ENCODE results near the gene ELMO2. TPM values are rescaled to one million over a fixed set of nuclear protein-coding genes. Genes with fewer than 3 reads are reported as not detected.

ELMO2 gene
- total RNA-seq, 1 donor from 2014 or later = 35.6 TPM

- H3K36me3 Mint-ChIP-seq (ENCODE audit: low read depth, unreplicated experiment) = peaks cover 64% of the 10 kb centered on the region
- TF ChIP-seq CTCF (IDR thresholded peaks at IDR 0.05; ENCODE audit: unreplicated experiment) = no peak
Observed at GRCh38 chr20:46367234-46367633, 39.2 kb downstream of the ELMO2 start.

GRCh38 chr20:46366826-46367225 is 39.6 kb downstream of the ELMO2 start:
- peak overlapping the region; percentile 42 for H3K4me3 Mint-ChIP-seq (ENCODE audit: unreplicated experiment)
- DNase-seq (ENCODE audit: low spot score) = no peak
- peaks cover 60% of the 10 kb centered on the region for H3K36me3 Mint-ChIP-seq (ENCODE audit: low read depth, unreplicated experiment)
- peaks cover 30% of the 10 kb centered on the region for H3K4me1 Mint-ChIP-seq (ENCODE audit: unreplicated experiment)
- H3K9me3 Mint-ChIP-seq (ENCODE audit: unreplicated experiment) = no peaks in the 10 kb centered on the region
- peaks cover 13% of the 10 kb centered on the region for H3K27me3 Mint-ChIP-seq (ENCODE audit: unreplicated experiment)
- peak overlapping the region; percentile 75 for H3K27ac Mint-ChIP-seq (ENCODE audit: unreplicated experiment)
- no peak for TF ChIP-seq CTCF (IDR thresholded peaks at IDR 0.05; ENCODE audit: unreplicated experiment)

More at GRCh38 chr20:46367234-46367633, 39.2 kb downstream of the ELMO2 start:
- Mint-ChIP-seq H3K27ac (ENCODE audit: unreplicated experiment) (no peak overlapping the region), H3K4me3 (ENCODE audit: unreplicated experiment) (no peak overlapping the region), H3K9me3 (ENCODE audit: unreplicated experiment) (no peaks in the 10 kb centered on the region), H3K27me3 (ENCODE audit: unreplicated experiment) (peaks cover 13% of the 10 kb centered on the region), H3K4me1 (ENCODE audit: unreplicated experiment) (peaks cover 28% of the 10 kb centered on the region)
- DNase-seq (ENCODE audit: low spot score) = no peak

GRCh38 chr20:46365487-46366220 is 40.8 kb downstream of the ELMO2 start:
- no peak for DNase-seq (ENCODE audit: low spot score)
- Mint-ChIP-seq H3K9me3 (ENCODE audit: unreplicated experiment) (no peaks in the 10 kb centered on the region), H3K36me3 (ENCODE audit: low read depth, unreplicated experiment) (peaks cover 54% of the 10 kb centered on the region), H3K27ac (ENCODE audit: unreplicated experiment) (peak overlapping the region; percentile 75), H3K4me3 (ENCODE audit: unreplicated experiment) (peak overlapping the region; percentile 34), H3K27me3 (ENCODE audit: unreplicated experiment) (peaks cover 13% of the 10 kb centered on the region), H3K4me1 (ENCODE audit: unreplicated experiment) (peaks cover 38% of the 10 kb centered on the region)
- no peak for TF ChIP-seq CTCF (IDR thresholded peaks at IDR 0.05; ENCODE audit: unreplicated experiment)

- Mint-ChIP-seq H3K4me3 (ENCODE audit: unreplicated experiment) (peak overlapping the region; percentile 91), H3K9me3 (ENCODE audit: unreplicated experiment) (no peaks in the 10 kb centered on the region), H3K36me3 (ENCODE audit: low read depth, unreplicated experiment) (peaks cover 50% of the 10 kb centered on the region), H3K4me1 (ENCODE audit: unreplicated experiment) (peaks cover 38% of the 10 kb centered on the region), H3K27me3 (ENCODE audit: unreplicated experiment) (peaks cover 13% of the 10 kb centered on the region), H3K27ac (ENCODE audit: unreplicated experiment) (peak overlapping the region; percentile 94)
- no peak for TF ChIP-seq CTCF (IDR thresholded peaks at IDR 0.05; ENCODE audit: unreplicated experiment)
- DNase-seq (ENCODE audit: low spot score) = no peak
Observed at GRCh38 chr20:46364670-46365486, 41.5 kb downstream of the ELMO2 start.
